ENCODE results near the gene PCBP1. TPM values are rescaled to one million over a fixed set of nuclear protein-coding genes. Genes with fewer than 3 reads are reported as not detected.
A peak's percentile ranks its signal among the peaks of the same experiment; 100 is the strongest.
"Not testable (repeated sequence)": the region's sequence is repeated elsewhere in the genome, so short reads cannot be mapped to it uniquely, and the experiment has no call there.

PCBP1 gene
- polyA plus RNA-seq, 1 of the 3 experiments (the other 2 are of a cell fraction) = 94.0 TPM

- Histone ChIP-seq H4K20me1 (ENCODE audit: insufficient read depth) (no peaks in the 10 kb centered on the region), H3F3A (replicated peaks; ENCODE audit: insufficient read depth) (peaks cover 4% of the 10 kb centered on the region), H3K36me3 (replicated peaks in 1 of 2; ENCODE audit: control insufficient read depth in 1 of 2, insufficient read depth in 2 of 2, low read length in 1 of 2) (no peaks in the 10 kb centered on the region), H3K27ac (ENCODE audit: low read depth in 2 of 2, low read length in 1 of 2) (peak overlapping the region; percentile 11 to 19; a peak in 3 of 4 replicates), H3K9me2 (no peaks in the 10 kb centered on the region), H3K79me2 (ENCODE audit: insufficient read depth) (no peaks in the 10 kb centered on the region), H2AFZ (ENCODE audit: low read depth) (peak overlapping the region; percentile 89), H3K27me3 (ENCODE audit: insufficient read depth) (no peaks in the 10 kb centered on the region), H3K9ac (peak overlapping the region; percentile 30; the same call in 1 of the 2 replicates), H3K4me2 (0 out of 2 replicates have a peak overlapping the region, but pooled peaks have one; percentile 7), H3K4me3 (ENCODE audit: low read depth in 2 of 2, low read length in 1 of 2) (no peak overlapping the region), H3K9me3 (no peaks in the 10 kb centered on the region), H3K4me1 (ENCODE audit: control insufficient read depth in 1 of 2, insufficient read depth in 2 of 2, low read depth in 1 of 2, low read length in 1 of 2) (peaks cover 10 to 17% of the 10 kb centered on the region in 2 experiments; a peak in 2 of 4 replicates)
- peak; percentile 67 for DNase-seq
- CTCF ChIA-PET = interaction anchor here (2.1 kb wide), 1 partner anchor 38 kb away, joined by 9 read pairs; no protein-coding TSS in a partner anchor
- 55% methylated on average over 11 of the region's 11 CpGs for WGBS (ENCODE audit: low lambda C conversion rate)
- TF ChIP-seq NFIC (IDR thresholded peaks at IDR 0.05; ENCODE audit: borderline replicate concordance) = no peak
- TF ChIP-seq GABPA (IDR thresholded peaks at IDR 0.05; ENCODE audit: low read depth) = no peak
- TF ChIP-seq TEAD4 (IDR thresholded peaks at IDR 0.05; ENCODE audit: borderline replicate concordance, insufficient read depth) = no peak
- TF ChIP-seq EZH2phosphoT487 (IDR thresholded peaks at IDR 0.05; ENCODE audit: borderline replicate concordance, low read depth) = no peak
- no peak for TF ChIP-seq REST (IDR thresholded peaks at IDR 0.05; ENCODE audit: low read depth, low read length)
- TF ChIP-seq TAF1 (IDR thresholded peaks at IDR 0.05; ENCODE audit: borderline replicate concordance, low read depth, low read length) = no peak
- no peak for TF ChIP-seq RCOR1 (IDR thresholded peaks at IDR 0.05; ENCODE audit: low read length)
- TF ChIP-seq GATA2 (CRISPR knock-in tag; IDR thresholded peaks at IDR 0.05) = no peak
- TF ChIP-seq CTCF (IDR thresholded peaks at IDR 0.05) = no peak
- no peak for TF ChIP-seq CHD2 (IDR thresholded peaks at IDR 0.05; ENCODE audit: low read length, partially characterized antibody)
- no peak for TF ChIP-seq NRF1 (IDR thresholded peaks at IDR 0.05; ENCODE audit: low read depth, low read length)
- TF ChIP-seq, protein P1, sequence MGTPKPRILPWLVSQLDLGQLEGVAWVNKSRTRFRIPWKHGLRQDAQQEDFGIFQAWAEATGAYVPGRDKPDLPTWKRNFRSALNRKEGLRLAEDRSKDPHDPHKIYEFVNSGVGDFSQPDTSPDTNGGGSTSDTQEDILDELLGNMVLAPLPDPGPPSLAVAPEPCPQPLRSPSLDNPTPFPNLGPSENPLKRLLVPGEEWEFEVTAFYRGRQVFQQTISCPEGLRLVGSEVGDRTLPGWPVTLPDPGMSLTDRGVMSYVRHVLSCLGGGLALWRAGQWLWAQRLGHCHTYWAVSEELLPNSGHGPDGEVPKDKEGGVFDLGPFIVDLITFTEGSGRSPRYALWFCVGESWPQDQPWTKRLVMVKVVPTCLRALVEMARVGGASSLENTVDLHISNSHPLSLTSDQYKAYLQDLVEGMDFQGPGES (IDR thresholded peaks at IDR 0.05; ENCODE audit: low read depth, low read length) = no peak
- no peak for TF ChIP-seq TCF12 (IDR thresholded peaks at IDR 0.05)
- TF ChIP-seq RFX5 (IDR thresholded peaks at IDR 0.05; ENCODE audit: low read length) = no peak
- TF ChIP-seq POLR2AphosphoS5 (IDR thresholded peaks at IDR 0.05; ENCODE audit: low read depth, low read length) = no peak
- TF ChIP-seq, protein P2, sequence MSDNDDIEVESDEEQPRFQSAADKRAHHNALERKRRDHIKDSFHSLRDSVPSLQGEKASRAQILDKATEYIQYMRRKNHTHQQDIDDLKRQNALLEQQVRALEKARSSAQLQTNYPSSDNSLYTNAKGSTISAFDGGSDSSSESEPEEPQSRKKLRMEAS (IDR thresholded peaks at IDR 0.05; ENCODE audit: low read depth) = no peak
- TF ChIP-seq FOSL2 (IDR thresholded peaks at IDR 0.05; ENCODE audit: borderline replicate concordance, low read depth) = no peak
- POLR2A ChIA-PET = interaction anchor here (1.4 to 2.1 kb wide), 2 partner anchors 15 to 20 kb away, joined by 3 to 6 read pairs; no protein-coding TSS in a partner anchor
These were observed 17.2 kb downstream of the PCBP1 start for GRCh38 chr2:70104231-70105111.

- H2AFZ ChIP-seq (ENCODE audit: low read depth); CTCF ChIA-PET: not testable (repeated sequence)
These were observed 18.9 kb downstream of the PCBP1 start for GRCh38 chr2:70106138-70106537.

More at GRCh38 chr2:70106138-70106537, 18.9 kb downstream of the PCBP1 start:
- H3K9me2 ChIP-seq; H4K20me1 ChIP-seq (ENCODE audit: insufficient read depth); H3K9me3 ChIP-seq; H3K36me3 ChIP-seq (replicated peaks in 1 of 2; ENCODE audit: control insufficient read depth in 1 of 2, insufficient read depth in 2 of 2, low read length in 1 of 2); H3F3A ChIP-seq (replicated peaks; ENCODE audit: insufficient read depth); H3K9ac ChIP-seq; H3K27me3 ChIP-seq (ENCODE audit: insufficient read depth); H3K27ac ChIP-seq (ENCODE audit: low read depth in 2 of 2, low read length in 1 of 2); H3K4me3 ChIP-seq (ENCODE audit: low read depth in 2 of 2, low read length in 1 of 2); POLR2A ChIA-PET; DNase-seq; H3K4me2 ChIP-seq; H3K79me2 ChIP-seq (ENCODE audit: insufficient read depth): not testable (repeated sequence)
- 97% methylated on average over 8 of the region's 8 CpGs for WGBS (ENCODE audit: low lambda C conversion rate)
- H3K4me1 ChIP-seq (ENCODE audit: control insufficient read depth in 1 of 2, insufficient read depth in 2 of 2, low read depth in 1 of 2, low read length in 1 of 2) = peaks cover 10 to 17% of the 10 kb centered on the region in 2 experiments; a peak in 2 of 4 replicates
